ENCODE data around the gene DUSP28.

The DUSP28 gene

DNA sequence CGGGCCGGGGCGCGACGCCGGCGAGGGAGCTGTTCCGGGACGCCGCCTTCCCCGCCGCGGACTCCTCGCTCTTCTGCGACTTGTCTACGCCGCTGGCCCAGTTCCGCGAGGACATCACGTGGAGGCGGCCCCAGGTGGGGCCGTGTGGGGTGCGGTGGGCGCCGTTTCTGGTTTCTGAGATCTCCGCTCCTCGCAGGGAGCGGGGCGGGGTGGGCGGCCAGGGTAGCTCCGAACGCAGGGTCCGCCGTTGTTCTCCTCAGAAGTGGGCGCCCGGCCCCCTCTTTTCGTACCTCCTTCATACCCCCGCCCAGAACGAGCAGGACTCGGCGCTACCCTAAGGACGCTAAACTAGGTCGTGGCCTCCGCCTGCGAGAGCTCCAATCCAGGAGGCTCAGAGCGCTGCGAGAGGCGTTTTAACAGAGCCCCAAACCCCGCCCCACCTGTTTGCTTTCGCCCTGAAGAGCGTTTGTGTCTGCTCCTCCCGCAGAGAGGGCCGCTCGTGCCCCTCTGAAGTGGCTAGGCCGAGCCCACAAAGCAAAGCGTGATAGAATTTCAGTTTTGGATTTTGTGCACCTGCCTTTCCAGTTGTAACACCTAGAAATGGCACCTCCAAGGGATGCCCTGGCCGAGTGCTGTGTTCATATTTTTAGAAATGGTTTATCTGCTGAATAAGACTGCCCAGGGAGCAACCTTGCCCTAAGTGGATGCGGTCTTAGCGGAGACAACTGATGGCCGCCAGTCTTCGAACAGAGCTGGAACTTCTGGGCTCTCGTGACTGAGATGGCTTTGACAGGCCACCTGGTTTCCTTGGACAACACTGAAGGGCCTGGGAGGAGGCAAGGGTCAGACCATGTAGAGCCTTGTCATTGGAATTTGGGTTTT is 27.0 kb downstream of the DUSP28 start:
- peak; percentile 58 for DNase-seq (ENCODE audit: low spot score)

DNA sequence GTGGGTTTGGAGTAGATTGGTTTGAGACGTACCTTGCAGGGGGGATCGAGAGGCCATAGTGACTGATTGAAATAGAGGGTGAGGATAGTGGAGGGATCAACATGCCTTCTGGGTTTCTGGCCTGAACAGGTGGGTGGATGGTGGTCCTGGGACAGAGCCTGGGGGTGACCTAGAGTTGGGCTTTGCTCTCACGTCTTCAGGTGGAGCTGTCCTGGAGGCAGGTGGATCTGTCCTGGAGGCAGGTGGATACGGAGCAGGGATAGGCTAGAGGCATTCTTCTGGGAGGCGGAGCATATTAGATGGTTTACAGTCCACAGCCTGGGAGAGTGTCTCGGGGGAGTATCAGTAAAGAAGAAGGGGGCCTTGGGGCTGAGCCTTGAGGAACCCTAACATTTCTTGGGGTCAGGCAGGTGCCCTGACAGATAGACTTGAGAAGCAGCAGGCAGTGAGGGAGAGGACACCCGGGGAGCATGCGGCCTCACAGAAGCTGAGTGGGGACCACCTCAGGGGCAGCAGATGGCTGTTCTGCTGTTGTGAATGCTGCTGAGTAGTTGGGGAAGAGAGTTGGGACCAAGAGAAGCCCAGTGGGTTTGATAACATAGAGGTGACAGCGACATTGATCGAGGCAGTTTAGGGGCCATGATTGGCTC is 28.0 kb downstream of the DUSP28 start:
- DNase-seq (ENCODE audit: low spot score): no peak

DNA sequence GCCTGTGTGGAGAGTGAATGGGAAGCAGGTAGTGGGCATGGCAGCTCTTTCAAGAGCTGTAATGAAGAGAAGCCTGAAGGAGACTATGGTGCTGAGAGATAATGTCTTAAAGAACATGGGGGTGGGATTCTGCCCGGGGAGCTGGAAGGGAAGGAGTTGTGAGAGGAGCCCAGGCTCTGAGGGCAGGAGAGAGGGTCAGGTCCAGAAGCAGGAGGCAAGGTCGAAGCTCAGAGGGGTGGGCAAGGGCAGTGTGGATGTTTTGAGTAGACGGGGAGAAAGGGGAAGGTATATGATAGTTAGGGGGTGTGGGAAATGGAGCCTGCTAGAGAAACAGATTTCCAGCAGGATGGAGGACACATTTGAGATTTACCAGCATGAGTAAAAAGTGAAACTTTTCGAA is 28.5 kb downstream of the DUSP28 start:
- no peak for DNase-seq (ENCODE audit: low spot score)

DNA sequence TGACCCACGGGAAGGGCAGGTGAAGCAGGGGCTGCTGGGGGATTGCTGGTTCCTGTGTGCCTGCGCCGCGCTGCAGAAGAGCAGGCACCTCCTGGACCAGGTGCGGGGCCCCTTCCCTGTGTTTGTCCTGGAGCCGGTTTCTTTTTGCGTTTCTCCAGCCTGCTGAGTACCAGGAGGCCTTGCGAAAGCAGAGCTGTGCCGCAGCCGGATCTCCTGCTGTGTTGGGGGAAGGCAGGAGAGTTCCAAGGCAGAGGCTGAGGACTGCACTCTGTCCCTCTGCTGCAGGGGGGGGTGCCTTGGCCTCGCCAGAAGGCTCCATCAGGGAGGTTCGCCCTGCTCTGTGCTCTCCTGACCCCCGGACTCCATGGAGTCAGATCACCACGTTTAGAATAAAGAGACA is 29.2 kb downstream of the DUSP28 start:
- no peak for DNase-seq (ENCODE audit: low spot score)

DNA sequence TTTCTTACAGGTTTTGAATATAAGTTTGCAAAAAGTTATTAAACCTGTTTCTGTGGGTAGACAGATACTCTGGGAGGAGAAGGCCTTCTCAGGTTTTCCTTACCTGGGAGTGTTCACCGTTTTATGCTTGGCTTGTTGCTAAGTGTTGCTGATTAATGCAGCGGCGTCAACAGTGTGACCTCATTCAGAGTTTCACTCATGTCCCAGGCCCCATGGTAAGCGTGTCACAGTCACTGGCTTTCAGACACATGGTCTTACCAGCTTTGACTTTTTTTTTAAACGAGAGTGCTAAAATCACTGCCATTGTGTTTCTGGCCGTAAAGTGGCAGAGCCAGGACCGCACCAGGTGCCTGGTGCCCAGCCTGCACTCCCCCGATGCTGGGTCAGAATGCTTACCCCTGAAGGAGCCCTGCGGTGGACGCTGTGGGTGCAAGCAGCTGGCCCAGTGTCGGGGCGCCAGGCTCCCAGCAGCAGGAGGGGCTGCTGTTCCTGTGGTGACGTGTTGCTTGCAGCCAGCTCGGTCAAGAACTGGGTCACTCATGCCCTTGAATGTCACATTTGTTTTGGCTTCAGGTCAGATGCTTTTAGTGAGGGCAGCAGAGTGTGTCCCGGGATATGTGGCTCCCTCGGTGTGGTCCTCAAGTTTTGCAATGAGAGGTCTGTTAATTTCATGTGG is 29.8 kb downstream of the DUSP28 start:
- DNase-seq (ENCODE audit: low spot score): no peak

DNA sequence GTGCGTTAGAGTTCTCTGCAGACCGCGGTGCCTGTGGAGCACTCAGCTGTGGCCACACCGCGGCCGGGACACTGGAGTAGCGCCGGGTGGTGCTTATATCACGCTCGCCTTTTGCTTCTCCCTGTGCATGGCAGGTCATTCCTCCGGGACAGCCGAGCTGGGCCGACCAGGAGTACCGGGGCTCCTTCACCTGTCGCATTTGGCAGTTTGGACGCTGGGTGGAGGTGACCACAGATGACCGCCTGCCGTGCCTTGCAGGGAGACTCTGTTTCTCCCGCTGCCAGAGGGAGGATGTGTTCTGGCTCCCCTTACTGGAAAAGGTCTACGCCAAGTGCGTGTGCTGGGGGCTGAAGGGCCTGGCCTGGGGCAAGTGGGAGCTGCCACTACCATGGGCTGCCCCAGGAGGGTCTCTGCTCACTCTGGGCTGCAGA is 30.5 kb downstream of the DUSP28 start:
- DNase-seq (ENCODE audit: low spot score): no peak

DNA sequence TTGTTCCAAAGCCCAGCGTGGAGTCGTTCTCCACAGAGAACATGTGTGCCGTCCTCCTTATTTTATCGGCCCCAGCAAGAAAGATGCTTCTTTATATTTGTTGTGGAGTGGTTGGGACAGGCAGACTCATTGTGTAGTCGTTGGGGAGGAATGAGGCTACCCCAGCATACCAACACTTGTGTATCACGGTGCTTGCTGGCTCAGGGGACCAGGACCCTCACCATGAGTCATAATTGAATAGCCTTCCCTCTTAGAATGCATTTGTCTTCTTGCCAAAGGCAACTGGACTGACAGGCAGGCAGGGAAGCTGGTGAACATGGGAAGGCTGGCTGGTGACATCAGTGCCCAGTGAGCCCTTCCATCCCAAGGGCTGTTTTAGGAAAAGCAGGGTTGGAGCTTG is 31.1 kb downstream of the DUSP28 start:
- DNase-seq (ENCODE audit: low spot score): no peak

DNA sequence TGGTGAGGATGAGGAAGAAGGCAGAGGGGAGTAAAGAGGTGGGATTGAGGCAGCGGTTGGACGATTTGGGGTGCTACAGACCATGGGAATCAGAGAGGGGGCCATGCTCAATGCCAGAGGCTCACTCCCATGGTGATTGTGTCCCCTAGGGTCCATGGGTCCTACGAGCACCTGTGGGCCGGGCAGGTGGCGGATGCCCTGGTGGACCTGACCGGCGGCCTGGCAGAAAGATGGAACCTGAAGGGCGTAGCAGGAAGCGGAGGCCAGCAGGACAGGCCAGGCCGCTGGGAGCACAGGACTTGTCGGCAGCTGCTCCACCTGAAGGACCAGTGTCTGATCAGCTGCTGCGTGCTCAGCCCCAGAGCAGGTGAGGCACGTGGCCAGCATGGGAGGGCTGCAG is 31.6 kb downstream of the DUSP28 start:
- no peak for DNase-seq (ENCODE audit: low spot score)

DNA sequence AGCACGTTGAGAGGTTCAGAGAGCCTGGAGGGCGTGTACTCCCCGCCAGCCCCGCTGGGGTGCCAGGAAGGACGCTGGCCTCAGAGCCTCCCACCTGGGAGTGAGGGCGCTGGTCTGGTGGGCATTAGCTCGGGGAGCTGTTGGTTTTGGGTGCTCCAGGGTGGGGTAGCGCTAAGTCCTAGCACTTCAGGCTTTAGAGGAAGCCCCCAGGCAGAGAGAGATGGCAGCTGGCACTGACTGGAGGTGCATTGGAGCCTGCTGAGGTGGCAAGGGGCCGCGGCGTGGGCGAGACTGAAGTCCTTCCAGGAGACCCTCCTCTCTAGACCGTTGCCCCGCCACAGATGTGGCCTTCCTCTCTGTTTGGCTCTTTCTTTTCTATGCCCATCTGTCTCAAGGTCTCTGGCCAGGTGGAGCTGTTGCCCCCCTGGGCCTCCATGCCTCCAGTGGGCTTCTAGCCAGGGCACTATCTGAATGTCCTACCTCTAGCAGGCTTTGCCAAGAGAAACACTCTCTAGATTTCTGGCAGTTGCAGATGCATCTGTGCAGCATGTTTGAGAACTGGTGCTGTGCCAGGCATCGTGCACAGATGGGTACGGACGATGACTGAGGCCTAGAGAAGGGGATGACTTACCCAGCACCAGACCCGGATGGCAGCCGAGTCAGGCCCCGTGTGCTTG is 33.0 kb downstream of the DUSP28 start:
- DNase-seq (ENCODE audit: low spot score): no peak

DNA sequence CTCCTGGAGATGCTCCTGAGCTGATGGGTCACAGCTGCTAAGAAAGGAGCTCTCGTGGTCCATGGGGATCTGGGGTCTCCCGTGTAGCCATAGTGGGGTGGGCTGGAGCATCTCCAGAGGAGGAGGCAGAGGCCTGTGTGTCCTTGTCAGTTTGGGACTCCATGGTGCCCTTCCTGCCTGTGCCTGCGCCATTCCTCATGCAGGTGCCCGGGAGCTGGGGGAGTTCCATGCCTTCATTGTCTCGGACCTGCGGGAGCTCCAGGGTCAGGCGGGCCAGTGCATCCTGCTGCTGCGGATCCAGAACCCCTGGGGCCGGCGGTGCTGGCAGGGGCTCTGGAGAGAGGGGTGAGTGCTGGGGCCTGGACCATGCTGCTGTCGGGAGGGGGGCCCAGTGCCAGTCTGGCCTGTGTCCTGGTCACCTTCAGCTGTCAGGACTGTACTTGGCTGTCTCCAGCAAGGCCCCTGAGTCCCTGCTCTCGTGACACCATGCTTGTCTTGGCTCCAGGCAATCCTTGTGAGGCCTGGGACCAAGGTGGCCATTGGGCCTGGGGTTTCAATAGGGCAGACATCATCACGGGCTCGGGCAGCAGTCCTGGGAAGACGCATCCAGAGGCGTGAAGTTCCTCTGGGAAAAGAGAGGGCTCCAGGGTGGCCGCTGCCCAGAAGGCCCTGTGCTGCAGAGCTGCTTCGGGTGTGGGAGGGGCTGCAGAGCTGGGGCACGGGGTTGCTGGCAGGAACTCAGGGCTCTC is 33.7 kb downstream of the DUSP28 start:
- no peak for DNase-seq (ENCODE audit: low spot score)

DNA sequence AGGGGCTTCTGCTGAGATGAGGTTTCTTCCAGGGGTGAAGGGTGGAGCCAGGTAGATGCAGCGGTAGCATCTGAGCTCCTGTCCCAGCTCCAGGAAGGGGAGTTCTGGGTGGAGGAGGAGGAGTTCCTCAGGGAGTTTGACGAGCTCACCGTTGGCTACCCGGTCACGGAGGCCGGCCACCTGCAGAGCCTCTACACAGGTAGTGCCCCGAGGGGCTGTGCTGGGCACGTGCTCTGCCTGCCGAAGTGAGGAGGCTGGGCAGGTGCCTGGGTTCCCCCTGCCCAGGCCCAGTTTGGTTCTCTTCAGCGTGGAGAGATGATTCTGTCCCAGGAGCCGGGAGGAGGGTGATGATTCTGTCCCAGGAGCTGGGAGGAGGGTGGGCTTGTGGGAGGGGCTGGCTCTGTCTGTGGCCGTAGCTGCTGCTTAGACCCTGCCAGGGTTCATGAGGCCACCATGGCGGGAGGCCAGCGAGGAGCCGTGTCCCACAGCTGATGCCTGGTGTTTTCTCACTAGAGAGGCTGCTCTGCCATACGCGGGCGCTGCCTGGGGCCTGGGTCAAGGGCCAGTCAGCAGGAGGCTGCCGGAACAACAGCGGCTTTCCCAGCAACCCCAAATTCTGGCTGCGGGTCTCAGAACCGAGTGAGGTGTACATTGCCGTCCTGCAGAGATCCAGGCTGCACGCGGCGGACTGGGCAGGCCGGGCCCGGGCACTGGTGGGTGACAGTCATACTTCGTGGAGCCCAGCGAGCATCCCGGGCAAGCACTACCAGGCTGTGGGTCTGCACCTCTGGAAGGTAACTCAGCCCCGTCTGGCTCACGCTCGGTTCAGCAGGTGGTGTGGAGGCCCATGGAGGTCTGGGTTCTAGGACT is 34.6 kb downstream of the DUSP28 start:
- no peak for DNase-seq (ENCODE audit: low spot score)

DNA sequence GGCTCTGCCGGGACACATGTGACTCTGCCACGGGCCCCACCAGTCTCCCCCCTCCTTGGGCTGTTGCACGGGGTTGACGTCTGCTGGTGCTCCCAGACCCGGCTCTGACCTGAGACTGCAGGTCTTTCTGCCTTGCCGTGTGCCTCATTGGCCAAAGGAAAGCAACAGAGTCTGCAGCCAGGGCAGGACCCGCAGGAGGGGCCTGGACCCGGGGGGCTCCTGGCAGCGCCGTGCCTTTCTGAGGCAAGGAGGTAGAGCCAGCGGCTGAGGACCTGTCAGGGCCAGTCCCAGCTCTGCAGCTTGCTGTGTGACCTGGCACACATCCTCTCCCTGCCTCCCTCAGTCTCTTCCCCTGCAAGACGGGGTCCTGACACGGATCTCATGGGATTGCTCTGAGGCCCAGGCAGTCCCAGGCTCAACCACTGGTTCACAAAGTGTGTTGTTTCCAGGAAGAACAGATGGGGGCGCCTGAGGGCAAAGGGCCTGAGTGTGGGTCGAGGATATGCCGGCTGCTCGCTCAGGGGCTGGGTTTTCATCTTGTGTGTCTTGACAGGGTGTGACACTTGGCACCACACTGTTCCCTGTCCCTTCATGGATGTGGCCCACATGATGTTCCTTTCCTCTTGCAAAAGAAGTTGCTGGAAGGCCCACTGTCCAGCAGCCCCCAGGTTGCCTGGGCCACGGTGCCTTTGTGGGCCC is 35.4 kb downstream of the DUSP28 start:
- peak; percentile 24 for DNase-seq (ENCODE audit: low spot score)

DNA sequence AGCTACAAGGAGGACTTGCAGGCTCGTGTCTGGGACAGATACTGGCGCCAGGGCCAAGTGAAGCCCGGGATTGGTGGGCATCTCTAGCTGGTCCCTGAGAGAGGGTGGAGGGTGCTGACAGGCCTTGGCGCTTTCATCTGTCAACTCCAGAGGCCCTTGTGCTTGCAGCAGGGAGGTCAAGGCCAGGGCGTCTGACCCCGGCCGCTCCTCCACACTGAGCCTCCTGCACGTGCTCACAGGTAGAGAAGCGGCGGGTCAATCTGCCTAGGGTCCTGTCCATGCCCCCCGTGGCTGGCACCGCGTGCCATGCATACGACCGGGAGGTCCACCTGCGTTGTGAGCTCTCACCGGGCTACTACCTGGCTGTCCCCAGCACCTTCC is 35.9 kb downstream of the DUSP28 start:
- DNase-seq (ENCODE audit: low spot score): no peak

DNA sequence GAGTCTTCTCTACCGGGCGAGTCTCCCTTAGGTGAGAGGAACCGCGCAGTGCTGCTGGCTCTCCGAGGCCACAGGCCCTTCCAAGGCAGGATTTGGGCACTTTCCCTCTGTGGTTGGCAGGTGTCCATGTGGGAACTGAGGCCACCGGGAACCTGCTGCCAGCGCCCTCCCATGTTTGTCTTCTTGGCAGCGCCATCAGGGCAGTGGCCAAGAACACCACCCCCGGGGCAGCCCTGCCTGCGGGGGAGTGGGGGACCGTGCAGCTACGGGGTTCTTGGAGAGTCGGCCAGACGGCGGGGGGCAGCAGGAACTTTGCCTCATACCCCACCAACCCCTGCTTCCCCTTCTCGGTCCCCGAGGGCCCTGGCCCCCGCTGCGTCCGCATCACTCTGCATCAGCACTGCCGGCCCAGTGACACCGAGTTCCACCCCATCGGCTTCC is 36.4 kb downstream of the DUSP28 start:
- DNase-seq (ENCODE audit: low spot score): no peak

DNA sequence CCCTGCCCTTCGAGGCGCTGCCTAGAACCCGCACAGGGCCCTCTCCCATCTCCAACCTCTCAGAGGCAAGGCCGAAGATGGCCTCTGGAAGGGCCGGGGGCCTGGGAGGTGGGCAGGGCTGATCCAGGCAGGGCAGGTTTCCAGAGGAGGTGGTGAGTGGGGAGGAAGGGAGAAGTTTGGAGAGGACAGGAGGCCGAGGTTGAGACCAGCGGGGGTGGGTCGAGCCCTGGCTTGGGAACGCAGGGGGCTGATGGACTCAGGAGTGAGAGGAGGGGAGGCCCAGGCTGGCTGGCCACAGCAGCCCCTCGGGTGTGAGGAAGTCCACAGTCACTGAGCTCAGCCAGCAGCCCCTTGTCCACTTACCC is 36.9 kb downstream of the DUSP28 start:
- no peak for DNase-seq (ENCODE audit: low spot score)

DNA sequence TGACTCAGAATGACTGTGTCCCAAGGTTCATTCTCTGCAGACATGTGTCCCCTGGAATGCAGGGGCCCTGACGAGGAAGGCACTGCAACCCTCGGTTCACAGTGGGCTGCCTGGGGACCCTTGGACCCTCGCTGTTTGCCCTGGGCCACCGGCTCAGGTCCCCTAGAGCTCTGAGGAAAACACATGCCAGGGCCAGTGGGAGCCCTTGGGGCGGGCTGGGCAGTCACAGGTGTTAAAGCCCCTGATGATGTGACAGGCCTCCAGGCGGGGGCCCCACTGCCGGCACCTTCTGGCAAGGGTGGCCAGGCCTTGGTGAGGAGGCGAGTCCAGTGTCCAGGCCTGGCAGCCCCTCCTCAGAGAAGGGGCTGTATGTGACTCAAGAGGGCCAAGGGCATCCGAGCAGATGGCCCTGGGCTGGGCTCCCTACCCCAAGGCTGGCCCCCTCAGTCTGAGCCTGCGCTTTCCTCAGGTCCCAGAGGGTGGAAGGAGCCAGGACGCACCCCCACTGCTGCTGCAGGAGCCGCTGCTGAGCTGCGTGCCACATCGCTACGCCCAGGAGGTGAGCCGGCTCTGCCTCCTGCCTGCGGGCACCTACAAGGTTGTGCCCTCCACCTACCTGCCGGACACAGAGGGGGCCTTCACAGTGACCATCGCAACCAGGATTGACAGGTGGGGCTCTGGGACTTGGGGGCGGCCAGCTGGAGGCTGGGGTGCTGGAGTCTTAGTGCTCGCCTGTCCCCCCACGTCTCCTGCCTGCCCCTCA is 37.4 kb downstream of the DUSP28 start:
- no peak for DNase-seq (ENCODE audit: low spot score)

DNA sequence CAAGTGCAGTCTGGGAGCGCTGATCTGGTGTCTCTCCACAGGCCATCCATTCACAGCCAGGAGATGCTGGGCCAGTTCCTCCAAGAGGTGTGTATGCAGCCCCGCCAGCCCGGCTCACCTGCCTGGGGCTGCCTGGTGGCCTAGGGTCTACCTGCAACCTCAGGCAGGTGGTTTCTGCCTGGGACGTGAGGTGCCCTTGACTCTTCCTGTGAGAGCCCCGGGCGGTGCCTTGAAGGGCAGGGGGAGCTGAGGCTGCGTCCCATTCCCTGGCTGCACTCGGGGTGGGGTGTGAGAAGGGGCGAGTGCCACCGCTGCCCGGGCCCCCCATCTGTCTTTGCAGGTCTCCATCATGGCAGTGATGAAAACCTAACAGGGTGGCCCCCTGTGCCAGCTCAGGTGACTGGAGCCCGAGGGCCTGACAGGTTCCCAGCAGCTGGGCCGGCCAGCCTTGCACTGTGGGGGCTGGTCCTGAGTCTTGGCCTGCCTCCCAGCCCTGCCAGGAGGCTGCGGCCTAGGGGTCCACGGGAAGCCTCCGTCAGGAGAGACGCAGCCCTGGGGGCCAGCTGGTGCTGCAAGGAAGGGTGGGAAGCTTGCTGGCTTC is 38.3 kb downstream of the DUSP28 start:
- DNase-seq (ENCODE audit: low spot score): no peak

DNA sequence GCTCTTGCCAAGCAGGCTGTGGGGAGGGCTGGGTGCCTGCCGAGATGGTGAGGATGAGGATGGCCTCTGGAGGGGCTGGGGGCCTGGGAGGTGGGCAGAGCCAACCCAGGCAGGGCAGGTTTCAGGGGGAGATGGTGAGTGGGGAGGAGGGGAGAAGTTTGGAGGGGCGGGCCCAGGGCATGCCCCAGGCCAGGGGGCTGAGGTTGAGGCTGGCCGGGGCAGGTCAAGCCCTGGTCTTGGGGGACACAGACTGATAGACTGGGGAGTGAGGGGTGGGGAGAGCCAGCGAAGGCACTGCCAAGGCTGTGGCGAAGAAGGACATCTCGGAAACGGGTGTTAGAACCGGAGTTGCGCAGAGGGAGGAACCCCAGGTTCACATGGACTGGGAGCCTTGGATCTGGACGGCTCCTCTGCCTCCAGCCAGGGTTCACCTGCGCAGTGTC is 39.0 kb downstream of the DUSP28 start:
- DNase-seq (ENCODE audit: low spot score): no peak

DNA sequence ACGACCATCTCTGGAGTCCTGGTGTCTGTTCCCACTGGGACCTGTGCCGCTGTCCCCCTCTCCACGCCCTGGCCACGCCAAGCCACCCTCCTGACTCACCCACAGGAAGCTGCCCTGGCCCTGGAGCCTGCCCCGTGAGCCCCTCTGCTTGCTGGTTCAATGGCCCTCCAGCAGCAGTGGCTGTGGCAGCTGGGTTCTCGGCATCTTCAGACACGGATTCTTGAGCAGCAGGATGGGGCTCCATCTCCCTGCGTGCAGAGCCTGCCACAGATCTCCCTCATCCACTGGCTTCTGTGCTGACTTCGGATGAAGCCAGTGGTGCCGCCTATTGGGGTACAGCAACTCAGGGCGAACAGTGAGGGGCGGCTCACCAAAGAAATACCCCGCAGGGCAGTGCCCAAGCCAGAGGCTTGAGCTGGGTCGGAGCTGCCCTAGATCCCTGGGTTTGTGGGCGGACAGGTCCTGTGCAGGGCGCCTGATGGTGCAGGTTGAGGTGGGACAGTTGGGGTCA is 40.3 kb downstream of the DUSP28 start:
- no peak for DNase-seq (ENCODE audit: low spot score)

All from CD4-positive, alpha-beta T cell treated with Interleukin-2 at 100 ng/mL for 4 hours (primary cell).